Measurements from ENCODE around the gene C19orf47.
A peak's percentile ranks its signal among the peaks of the same experiment; 100 is the strongest.

C19orf47 gene, protein sequence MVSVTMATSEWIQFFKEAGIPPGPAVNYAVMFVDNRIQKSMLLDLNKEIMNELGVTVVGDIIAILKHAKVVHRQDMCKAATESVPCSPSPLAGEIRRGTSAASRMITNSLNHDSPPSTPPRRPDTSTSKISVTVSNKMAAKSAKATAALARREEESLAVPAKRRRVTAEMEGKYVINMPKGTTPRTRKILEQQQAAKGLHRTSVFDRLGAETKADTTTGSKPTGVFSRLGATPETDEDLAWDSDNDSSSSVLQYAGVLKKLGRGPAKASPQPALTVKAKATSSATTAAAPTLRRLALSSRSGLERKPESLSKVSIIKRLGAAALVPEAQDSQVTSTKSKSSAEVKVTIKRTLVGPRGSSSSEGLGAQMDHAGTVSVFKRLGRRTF

DNA sequence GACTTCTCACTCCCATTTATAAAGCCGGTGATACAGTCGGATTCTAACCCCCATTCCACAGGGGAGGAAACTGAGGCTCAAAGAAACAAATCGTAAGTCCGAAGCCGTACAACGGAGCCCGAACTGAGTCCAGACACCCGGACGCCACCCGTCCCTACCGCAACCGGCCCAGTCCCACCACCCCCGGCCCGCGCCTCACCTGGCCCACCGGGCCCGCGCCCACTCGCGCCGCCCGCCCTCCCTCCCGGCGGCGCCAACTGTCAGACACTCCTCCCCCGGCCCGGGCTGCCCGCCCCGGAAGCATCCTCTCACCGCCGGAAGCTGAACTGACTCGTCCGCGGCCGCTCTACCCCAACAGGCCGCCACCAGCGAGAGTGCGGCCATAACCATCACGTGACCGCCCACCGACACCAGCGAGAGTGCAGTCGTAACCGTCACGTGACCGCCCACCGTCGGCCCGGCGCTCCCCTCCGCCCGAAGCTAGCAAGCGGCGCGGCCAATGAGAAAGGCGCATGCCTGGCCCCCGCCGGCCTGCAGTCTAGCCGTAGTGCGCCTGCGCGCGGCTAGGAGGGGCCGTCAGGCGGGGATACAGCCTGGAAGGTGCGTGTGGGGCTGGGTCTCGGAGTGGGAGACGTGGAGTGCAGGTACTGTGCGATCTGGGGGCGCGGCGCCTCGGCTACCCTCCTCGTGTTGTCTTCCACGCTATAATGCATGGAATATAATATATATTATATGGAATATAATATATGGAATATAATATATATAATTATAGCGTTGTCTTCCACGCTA is at the start of gene C19orf47, which contains the start of gene PLD3:
Gene C19orf47, minus strand, starts transcription at position 273 of the 789 bp plus-strand sequence. CDS start 6,540 bp downstream, outside the sequence.
Gene PLD3, plus strand, starts transcription at position 571 of the 789 bp plus-strand sequence. CDS start 17,789 bp downstream, outside the sequence.
- DNase-seq (ENCODE audit: low read depth in 2 of 2): peak; percentile 97 to 99

DNA sequence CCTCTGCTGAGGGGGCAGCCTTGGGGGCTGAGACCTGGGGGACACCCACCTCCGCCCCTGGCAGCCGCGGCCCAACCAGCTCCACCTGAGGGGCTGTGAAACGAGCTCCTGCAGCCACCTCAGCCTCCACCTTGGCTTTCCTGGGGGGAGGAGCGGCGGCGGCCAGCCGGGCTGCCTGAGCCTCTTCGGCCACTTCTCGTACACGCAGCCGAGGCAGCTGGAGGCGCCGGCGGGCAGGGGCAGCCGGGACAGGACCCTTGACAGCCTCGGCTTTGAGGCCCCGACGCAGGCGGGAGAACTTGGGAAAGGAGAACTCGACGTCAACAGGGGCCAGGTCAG is 49.3 kb upstream of the C19orf47 start:
- DNase-seq (ENCODE audit: low read depth in 2 of 2): no peak

DNA sequence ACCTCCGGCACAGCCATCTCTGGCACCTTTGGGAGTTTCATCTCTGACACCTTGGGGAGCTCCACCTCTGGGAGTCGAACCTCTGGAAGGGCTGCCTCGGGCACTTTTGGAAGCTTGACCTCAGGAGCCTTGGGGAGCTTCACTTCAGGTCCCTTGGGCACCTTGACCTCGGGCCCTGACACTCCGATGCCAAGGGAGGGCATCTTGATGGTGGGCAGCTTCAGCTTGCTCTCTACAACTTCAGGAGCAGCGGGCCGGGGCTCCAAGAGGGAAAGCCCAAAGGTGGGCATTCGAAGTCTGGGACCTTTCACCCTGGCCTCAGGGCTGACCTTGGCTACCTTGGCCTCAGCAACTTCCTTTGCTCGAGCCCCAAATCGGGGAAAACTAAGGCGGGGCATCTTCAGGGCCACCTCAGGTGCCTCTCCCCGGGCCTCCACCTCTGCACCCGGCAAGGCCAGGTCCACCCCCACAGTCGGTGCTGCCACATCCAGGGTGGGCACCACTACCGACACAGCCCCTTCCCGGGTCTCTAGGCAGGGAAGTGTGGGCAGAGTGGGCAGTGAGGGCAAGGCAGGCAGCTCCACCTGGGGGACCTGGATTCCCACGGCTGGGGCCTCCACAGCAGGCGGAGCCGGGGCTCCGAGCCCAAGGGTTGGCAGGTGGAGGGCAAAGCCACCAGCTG is 48.8 kb upstream of the C19orf47 start:
- no peak for DNase-seq (ENCODE audit: low read depth in 2 of 2)

DNA sequence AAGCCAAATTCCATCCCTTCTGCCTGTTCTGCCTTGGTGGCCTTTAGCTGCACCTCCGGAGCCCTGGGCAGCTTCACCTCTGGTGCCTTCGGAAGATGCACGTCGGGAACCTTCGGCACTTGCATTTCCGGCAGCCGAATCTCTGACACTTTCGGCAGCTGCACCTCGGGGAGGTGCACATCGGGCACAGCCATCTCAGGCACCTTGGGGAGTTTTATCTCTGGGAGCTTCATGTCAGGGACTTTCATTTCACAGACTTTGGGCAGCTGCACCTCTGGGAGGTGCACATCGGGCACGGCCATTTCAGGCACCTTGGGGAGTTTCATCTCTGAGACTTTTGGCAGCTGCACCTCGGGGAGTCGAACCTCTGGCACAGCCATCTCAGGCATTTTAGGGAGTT is 47.8 kb upstream of the C19orf47 start:
- DNase-seq (ENCODE audit: low read depth in 2 of 2): no peak

DNA sequence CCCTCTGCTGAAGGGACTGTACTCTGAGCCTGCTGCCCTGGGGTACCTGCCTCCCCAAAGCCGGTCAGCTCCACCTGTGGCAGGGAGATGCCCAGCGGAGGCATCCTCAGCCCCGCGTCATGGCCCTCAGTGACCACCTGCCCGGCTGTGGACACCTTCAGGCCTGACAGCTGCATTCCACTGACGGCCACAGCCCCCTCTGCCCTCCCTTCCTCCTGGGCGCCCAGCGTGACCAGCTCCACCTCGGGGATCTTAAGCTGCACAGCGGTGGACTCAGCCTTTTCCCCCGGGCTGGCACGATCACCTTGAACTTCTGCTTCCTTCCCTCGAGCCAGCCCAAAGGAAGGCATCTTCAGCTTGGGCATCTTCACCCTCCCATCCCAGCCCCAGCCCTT is 46.6 kb upstream of the C19orf47 start:
- DNase-seq (ENCODE audit: low read depth in 2 of 2): no peak

DNA sequence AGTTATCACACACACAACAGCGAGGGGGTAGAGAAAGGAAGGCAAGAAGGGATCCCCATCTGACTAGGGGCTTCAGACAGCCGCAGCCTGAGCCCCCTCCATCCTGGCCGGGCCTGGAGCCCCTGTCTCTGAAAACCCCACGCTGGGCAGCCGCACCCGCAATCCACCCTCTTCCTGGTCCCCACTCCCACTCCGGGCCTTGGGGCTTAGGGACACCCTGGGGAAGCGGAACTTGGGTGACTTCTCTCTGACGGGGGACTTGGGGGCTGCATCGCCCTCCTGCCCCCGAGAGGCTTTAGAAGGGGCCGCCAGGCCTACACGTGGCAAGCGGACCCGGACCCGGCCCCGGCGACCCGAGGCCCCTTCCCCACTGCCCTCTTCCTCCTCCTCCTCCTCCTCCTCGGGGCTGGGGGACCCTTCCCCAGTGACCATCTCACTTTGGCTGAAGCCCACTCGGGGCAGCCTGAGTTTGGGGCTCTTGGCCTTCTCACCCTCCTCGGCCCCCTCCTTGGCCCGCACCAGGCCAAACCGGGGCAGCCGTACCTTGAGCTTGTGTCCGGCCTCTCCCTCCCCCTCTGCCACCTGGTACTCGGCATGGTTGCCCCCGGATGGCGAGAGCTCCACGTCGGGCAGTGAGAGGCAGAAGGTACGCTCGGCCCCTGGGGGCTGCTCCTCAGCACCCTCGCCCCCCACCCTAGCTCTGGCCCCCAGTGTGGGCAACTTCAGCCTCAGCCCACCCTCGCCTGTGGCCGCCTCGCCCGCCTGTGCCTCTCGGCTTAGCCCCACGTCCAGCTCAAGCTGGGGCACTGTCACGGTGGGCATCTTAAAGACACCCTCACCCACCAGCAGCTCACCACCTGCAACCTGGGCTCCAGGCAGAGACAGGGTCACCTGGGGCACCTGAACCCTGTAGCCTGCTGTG is 46.0 kb upstream of the C19orf47 start:
- no peak for DNase-seq (ENCODE audit: low read depth in 2 of 2)

DNA sequence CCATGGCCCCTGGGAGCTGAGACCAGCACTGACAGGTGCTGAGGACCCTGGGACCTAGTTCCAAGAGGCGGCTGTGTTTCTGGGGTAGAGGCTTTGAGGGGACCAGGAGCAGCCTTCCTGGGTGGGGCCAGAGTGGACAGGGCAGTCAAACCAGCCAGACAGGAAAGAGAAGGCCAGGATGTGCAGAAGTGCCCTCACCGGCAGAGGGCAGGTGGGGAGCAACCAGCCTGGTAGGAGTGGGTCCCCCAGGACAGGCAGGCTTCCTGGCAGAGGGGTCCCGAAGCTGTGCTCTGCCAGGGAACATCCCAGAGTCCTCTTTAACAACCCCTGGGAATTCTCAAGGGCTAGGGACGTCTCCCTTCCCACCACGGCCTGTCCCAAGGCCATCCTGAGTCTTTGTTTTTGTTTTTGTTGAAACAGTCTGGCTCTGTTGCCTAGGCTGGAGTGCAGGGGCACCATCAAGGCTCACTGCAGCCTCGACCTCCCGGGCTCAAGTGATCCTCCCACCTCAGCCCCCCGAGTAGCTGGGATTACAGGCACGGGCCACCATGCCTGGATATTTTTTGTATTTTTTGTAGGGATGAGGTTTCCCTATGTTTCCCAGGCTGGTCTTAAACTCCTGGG is 44.8 kb upstream of the C19orf47 start:
- no peak for DNase-seq (ENCODE audit: low read depth in 2 of 2)

DNA sequence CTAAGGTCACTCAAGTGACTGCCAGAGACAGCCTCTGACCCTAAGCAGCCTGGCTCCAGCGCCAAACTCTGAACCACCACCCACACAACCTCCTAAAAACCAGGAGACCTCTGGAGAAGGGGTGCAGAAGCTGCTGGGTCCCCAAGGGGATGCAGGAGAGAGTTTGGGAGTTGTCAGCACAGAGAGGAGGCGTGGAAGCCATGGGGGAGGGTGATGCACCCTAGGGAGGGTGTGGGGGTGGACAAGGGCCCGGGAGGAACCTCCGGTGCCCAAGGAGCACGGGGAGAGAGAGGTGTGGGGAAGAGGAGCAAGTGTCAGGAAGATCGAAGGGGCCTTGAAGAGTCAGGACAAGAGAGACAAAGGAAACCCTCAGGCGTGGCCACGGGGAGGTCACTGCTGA is 43.9 kb upstream of the C19orf47 start:
- DNase-seq (ENCODE audit: low read depth in 2 of 2): no peak

DNA sequence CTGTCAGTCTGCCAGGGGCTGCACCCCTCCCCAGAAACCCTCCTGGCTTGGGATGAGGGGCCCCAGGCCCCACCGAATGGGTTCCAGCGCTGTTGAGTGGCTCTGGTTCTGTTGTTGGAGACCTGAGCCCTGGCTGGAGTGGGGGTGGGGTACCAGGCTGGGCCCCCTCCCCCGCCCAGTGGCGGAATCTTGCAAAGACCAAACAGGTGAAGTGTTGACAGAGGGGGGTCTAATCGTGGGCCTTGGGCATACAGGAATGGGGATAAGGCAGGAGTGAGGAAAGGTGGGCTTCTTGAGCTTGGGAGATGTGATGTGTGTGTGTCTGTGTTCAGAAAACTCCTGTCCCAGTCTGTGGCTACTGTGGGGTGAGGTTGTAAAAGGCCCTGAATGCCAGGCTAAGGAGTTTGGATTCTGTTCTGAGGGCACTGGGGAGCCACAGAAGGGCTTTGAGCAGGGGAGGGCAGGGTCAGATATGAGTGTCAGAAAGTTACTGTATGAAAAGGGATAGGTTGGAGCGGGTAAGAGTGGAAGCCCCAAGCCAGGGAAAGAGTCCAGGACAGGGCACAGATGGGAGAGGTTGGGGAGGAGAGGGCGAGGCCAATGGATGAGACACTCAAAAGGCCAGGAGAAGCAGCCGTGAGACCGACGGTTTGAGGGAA is 42.0 kb upstream of the C19orf47 start, which contains the start of gene HIPK4:
Gene HIPK4, minus strand, starts transcription at position 98 of the 659 bp plus-strand sequence. CDS start 279 bp downstream, outside the sequence.
- no peak for DNase-seq (ENCODE audit: low read depth in 2 of 2)

DNA sequence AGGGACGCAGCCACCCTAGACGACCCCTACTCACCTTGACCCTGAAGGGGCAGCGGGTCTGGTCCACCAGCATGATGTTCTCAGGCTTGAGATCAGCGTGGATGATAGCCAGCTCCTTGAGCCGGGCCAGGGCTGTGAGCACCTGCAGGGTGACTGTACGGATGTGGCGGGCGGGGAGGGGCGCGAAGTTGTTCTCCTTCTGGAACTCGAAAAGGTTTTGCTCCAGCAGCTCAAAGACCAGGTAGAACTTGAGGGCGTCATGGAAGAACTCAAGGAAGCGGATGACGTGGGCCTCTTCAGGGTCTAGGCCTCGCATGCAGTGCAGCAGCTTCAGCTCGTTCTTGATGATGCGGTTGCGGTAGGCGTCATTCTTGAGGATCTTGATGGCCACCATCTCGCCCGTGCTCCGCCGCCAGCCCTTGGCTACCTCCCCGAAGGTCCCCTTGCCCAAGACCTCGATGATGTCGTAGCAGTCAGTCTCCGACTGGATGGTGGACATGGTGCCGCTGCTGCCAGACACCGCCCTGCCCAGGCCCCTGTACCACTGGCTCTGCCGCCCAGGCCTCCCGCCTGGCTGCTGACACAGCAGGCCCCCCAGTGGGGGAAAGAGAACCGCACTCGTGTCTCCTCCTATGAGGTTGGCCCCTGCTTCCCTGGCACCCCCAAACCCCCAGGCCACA is 41.3 kb upstream of the C19orf47 start:
- DNase-seq (ENCODE audit: low read depth in 2 of 2): no peak

DNA sequence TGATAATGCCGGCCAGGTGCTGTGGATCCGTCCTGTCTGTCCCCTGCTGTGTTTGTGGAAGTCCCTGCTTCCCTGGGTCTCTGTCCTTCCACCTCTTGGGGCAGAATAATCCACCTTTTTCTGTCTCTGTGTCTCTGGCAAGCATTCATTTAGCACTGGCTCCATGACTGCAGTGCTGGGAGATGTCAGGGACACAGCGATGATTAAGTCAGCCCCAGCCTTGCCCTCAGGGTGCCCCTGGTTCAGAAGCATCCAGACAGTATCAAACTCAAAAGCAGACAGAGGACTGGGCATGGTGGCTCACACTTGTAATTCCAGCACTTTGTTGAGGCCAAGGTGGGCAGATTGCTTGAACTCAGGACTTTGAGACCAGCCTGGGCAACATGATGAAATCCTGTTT is 40.3 kb upstream of the C19orf47 start:
- no peak for DNase-seq (ENCODE audit: low read depth in 2 of 2)

DNA sequence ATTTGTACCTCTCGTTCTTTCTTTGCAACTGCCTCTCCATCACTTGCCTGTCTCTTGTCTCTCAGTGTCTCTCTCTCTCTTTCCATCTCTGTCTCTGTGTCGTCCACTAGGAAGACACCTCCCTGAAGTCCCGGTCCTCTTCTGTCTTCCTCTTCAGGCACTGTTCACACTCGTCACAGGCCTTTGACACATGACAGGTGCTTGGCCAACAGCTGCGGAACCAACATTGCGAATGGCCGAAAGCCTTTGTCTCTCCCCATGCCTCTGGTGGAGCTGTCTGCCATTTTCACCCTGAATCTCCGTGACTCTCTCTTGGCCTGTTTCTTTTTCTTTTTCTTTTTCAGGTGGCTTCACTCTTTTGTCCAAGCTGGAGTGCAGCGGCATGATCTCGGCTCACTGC is 39.0 kb upstream of the C19orf47 start:
- DNase-seq (ENCODE audit: low read depth in 2 of 2): no peak

DNA sequence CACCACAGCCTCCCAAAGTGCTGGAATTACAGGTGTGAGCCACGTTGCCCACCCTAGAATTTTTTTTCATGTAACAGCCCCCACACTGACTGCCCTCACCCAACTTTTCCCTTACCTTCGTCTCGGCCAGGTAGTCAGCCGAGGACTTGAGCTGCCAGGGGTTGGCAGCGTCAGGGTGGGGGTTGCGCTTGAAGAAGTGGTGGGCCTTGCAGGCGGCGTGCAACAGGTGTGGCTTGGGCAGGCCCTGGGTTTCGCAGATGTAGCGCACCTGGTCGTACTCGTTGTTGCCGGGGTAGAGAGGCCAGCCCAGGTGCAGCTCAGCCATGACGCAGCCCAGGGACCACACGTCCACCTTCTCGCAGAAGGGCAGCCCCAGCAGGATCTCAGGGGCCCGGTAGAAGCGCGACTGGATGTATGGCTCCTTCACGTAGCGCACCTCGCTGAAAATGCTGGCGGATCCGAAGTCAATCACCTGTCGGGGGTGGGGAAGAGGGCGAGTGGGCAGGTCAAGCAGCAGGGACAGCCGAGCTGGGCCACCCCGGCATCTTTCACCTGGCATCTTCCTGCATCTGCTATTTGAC is 35.6 kb upstream of the C19orf47 start:
- no peak for DNase-seq (ENCODE audit: low read depth in 2 of 2)

DNA sequence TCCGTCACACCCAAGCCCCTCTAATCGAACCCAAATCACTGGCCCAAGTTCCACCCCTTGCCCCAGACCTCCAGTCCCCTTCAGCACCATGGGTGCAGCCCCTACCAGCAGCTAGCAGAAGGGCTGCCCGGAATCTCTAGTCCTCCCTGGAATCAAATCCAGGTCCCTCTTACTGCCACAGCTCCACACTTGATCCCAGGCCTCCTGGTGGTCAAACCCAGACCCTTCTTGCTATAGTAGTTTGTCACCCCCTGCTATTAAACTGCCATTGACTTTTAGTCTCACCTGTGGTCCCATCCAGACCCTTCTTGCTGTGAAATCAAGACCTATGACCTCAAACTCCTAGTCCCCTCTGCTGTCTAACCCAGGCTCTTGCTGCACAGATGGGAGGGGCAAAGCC is 33.1 kb upstream of the C19orf47 start:
- DNase-seq (ENCODE audit: low read depth in 2 of 2): no peak

DNA sequence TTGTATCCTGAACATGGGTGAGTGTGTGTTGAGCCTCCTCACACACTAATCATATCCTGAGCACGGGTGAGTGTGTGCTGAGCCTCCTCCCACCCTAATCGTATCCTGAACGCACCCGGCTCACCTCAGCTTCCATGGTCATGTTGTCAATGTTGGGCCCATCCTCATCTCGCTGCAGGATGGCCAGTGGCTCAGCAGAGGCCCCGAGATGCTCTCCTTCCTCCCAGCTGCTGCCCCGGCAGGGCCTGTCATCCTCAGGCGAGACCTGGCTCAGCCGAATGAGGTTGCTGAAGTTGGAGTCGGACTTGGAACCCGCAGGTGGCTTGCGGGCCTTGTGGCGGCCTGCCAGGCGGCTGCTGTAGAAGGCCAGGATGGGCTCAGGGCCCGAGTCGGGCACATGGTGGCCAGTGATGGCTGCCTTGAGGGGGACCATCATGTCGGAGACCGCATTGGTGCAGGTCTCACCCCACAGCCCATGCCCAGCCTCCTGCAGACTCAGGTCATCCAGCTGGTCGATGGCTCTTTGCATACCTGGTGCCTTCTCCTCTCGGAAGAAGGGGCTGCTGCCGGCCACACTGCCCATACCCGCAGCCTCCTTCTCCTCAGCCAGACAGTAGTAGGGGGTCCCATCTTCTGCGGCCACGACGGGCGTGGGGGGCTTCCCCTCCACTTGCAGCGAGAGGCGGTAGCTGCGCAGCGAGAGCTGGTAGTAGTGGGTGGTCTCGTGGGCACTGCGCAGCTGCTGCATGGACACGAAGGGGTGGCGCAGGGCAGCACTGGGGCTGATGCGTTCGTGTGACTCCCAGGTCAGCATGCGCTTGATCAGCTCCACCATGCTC is 32.2 kb upstream of the C19orf47 start:
- no peak for DNase-seq (ENCODE audit: low read depth in 2 of 2)

DNA sequence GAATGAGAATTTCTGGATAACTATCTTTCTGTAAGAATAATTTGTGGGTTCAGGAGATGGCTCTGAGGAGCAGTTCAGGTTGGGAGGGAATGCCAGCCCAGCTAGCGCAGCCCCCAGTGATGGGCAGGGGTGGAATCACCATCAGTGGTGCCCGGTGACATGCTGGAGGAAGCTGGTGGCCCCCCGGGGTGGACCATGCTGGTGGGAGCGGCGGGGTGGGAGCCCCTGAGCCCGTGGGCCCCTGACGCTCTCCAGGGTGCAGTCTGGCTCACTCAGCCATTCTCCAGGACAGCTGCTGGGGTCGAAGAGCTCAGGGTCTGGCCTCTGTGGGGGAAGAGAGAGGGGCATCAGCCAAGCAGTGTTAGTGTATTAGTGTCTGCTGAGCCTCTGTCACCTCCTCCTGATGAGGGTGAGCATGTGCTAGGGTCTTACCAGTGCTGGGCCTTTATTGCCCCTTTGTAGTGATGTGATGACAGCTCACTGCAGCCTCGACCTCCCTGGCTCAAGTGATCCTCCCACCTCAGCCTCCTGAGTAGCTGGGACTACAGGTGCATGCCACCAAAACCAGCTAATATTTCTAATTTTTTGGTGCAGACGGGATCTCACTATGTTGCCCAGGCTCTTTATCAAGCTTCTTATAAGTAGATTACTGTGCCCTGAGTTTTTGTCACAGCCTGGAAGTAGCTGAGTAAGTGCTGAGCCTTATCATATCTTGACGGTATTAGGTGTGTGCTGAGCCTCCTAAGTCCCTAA is 31.4 kb upstream of the C19orf47 start:
- no peak for DNase-seq (ENCODE audit: low read depth in 2 of 2)

DNA sequence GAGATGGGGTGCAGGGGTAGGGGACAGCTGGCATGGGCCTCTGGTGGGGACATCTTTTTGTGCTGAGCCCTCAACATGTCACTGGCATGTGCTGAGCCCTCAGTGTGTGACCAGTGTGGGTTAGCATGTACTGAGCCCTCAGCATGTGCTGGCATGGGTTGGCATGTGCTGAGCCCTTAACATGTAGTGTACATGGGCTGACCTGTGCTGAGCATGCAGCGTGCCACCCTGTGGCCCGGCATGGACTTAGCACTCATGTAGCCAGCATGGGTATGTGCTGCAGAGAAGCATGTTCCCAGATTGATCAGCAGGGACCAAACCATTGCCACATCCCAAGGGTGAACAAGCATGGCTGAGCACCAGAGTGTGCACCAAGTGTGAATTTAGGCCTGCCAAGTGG is 30.3 kb upstream of the C19orf47 start:
- no peak for DNase-seq (ENCODE audit: low read depth in 2 of 2)

All from stimulated activated CD4-positive, alpha-beta T cell treated with anti-CD3 and anti-CD28 coated beads, Interleukin-4, amount 100 ng/mL, for 48 hours (primary cell).